OCI-LY1 (cell line): ENCODE results near the gene CRACR2B.

Experiments
- H2AFZ ChIP-seq: fragments of 200-600 bp; sonication (generic), shearing (Covaris generic); 2 replicates; pipeline ENCODE4 v1.6.0; 2014; ENCODE audit warnings: antibody characterized with exemption, mild to moderate bottlenecking, low read length
- H3F3A ChIP-seq: fragments of 200-600 bp; sonication (generic), shearing (Covaris generic); 2 replicates; pipeline ENCODE4 v1.6.0; 2014; ENCODE audit warnings: mild to moderate bottlenecking, antibody characterized with exemption, low read length, moderate library complexity; ENCODE audit not compliant: insufficient read depth
- H3K27ac ChIP-seq: fragments of 200-600 bp; sonication (generic); 2 replicates; pipeline ENCODE4 v1.5.1; 2014; ENCODE audit warnings: low read length, mixed run types, mild to moderate bottlenecking, low read depth; ENCODE audit not compliant: poor library complexity, severe bottlenecking
- H3K27me3 ChIP-seq: fragments of 200-600 bp; sonication (generic); 2 replicates; pipeline ENCODE4 v1.6.0; 2014; ENCODE audit warnings: antibody characterized with exemption, mild to moderate bottlenecking, low read length, moderate library complexity; ENCODE audit not compliant: insufficient read depth
- H3K36me3 ChIP-seq: fragments of 200-600 bp; sonication (generic); 2 replicates; pipeline ENCODE4 v1.6.1; 2014; ENCODE audit warnings: mild to moderate bottlenecking, antibody characterized with exemption, low read length, moderate library complexity, mixed read lengths; ENCODE audit not compliant: insufficient read depth
- H3K4me1 ChIP-seq: fragments of 200-600 bp; sonication (generic); 2 replicates; pipeline ENCODE4 v1.5.1; 2014; ENCODE audit warnings: mild to moderate bottlenecking, low read length, moderate library complexity; ENCODE audit not compliant: insufficient read depth, severe bottlenecking
- H3K4me2 ChIP-seq: fragments of 200-600 bp; sonication (generic), shearing (Covaris generic); 2 replicates; pipeline ENCODE4 v1.6.1; 2014; ENCODE audit warnings: low read length
- H3K4me3 ChIP-seq: fragments of 200-600 bp; sonication (generic); 2 replicates; pipeline ENCODE4 v1.5.1; 2014; ENCODE audit warnings: low read length, low read depth, mild to moderate bottlenecking, mixed read lengths; ENCODE audit not compliant: poor library complexity, severe bottlenecking
- H3K79me2 ChIP-seq: fragments of 200-600 bp; shearing (Covaris generic); 2 replicates; pipeline ENCODE4 v1.6.1; 2016; ENCODE audit warnings: mixed run types, low read length, mixed read lengths; ENCODE audit not compliant: insufficient read depth
- H3K9ac ChIP-seq: fragments of 200-600 bp; sonication (generic), shearing (Covaris generic); 2 replicates; pipeline ENCODE4 v1.6.1; 2014; ENCODE audit warnings: mild to moderate bottlenecking, low read length, mixed read lengths
- H3K9me2 ChIP-seq: fragments of 200-600 bp; sonication (generic), shearing (Covaris generic); 2 replicates; pipeline ENCODE4 v1.6.1; 2014; ENCODE audit warnings: low read depth, mild to moderate bottlenecking, low read length, mixed read lengths
- H3K9me3 ChIP-seq: fragments of 200-600 bp; shearing (Covaris generic); 2 replicates; pipeline ENCODE4 v1.6.1; 2014; ENCODE audit warnings: low read length, mixed read lengths
- H4K20me1 ChIP-seq: fragments of 200-600 bp; sonication (generic), shearing (Covaris generic); 2 replicates; pipeline ENCODE4 v1.6.0; 2016; ENCODE audit warnings: mild to moderate bottlenecking, low read length; ENCODE audit not compliant: insufficient read depth
- EZH2 ChIP-seq: fragments of 200-600 bp; sonication (generic), shearing (Covaris generic); IDR thresholded peaks from 2 replicates; pipeline ENCODE4 v1.8.0; 2017; ENCODE audit warnings: borderline replicate concordance, mixed run types, mild to moderate bottlenecking, antibody characterized with exemption, low read length, moderate library complexity, mixed read lengths
- TF ChIP-seq, protein P1 (sequence below): fragments of 200-600 bp; sonication (generic), shearing (Covaris generic); IDR thresholded peaks from 2 replicates; pipeline ENCODE4 v1.5.1; 2017; ENCODE audit warnings: mild to moderate bottlenecking, antibody characterized with exemption, low read length, moderate library complexity, mixed read lengths

The CRACR2B gene

DNA sequence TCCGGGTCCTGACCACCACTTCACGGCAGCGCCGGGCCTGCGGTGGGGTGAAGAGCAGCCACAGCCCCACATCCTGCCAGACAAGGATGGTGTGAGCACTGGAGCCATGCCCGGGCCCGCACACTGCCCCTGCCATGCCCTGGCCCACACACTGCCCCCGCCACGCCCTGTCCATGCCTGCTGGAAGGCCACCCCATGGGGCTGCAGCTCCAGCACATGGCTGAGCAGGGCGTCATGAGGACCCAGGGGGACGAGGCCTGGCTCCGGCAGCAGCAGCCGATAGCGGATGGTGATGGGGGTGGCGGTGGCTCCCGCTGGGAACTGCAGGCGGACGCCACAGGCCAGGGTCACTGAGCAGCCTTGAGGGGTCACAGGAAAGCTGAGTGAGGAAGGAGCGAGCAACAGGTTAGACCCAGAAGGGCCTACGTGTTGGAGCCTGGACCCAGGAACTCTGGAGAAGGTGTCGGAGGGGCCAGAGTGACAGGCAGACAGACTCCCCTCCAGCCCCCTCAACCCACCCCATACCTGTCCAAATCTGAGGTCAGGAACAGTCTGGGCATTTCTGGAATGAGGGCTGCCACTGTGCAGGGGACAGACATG, 25.6 kb upstream of the CRACR2B start:
- H3K27me3 ChIP-seq, result no peaks in the 10 kb centered on the region
- H3K36me3 ChIP-seq, result peaks cover 38% of the 10 kb centered on the region
- no peak for TF ChIP-seq EZH2
- TF ChIP-seq, protein P1, sequence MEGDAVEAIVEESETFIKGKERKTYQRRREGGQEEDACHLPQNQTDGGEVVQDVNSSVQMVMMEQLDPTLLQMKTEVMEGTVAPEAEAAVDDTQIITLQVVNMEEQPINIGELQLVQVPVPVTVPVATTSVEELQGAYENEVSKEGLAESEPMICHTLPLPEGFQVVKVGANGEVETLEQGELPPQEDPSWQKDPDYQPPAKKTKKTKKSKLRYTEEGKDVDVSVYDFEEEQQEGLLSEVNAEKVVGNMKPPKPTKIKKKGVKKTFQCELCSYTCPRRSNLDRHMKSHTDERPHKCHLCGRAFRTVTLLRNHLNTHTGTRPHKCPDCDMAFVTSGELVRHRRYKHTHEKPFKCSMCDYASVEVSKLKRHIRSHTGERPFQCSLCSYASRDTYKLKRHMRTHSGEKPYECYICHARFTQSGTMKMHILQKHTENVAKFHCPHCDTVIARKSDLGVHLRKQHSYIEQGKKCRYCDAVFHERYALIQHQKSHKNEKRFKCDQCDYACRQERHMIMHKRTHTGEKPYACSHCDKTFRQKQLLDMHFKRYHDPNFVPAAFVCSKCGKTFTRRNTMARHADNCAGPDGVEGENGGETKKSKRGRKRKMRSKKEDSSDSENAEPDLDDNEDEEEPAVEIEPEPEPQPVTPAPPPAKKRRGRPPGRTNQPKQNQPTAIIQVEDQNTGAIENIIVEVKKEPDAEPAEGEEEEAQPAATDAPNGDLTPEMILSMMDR, result no peak
- H3K79me2 ChIP-seq, result no peaks in the 10 kb centered on the region
- no peaks in the 10 kb centered on the region for H3K9me2 ChIP-seq
- no peaks in the 10 kb centered on the region for H3K9me3 ChIP-seq
- H3K4me2 ChIP-seq, result no peak overlapping the region
- H4K20me1 ChIP-seq, result no peaks in the 10 kb centered on the region
- H3K4me1 ChIP-seq, result peaks cover 28% of the 10 kb centered on the region
- H2AFZ ChIP-seq, result no peak overlapping the region
- H3K27ac ChIP-seq, result no peak overlapping the region
- no peaks in the 10 kb centered on the region for H3F3A ChIP-seq
- H3K9ac ChIP-seq, result no peak overlapping the region
- no peak overlapping the region for H3K4me3 ChIP-seq

DNA sequence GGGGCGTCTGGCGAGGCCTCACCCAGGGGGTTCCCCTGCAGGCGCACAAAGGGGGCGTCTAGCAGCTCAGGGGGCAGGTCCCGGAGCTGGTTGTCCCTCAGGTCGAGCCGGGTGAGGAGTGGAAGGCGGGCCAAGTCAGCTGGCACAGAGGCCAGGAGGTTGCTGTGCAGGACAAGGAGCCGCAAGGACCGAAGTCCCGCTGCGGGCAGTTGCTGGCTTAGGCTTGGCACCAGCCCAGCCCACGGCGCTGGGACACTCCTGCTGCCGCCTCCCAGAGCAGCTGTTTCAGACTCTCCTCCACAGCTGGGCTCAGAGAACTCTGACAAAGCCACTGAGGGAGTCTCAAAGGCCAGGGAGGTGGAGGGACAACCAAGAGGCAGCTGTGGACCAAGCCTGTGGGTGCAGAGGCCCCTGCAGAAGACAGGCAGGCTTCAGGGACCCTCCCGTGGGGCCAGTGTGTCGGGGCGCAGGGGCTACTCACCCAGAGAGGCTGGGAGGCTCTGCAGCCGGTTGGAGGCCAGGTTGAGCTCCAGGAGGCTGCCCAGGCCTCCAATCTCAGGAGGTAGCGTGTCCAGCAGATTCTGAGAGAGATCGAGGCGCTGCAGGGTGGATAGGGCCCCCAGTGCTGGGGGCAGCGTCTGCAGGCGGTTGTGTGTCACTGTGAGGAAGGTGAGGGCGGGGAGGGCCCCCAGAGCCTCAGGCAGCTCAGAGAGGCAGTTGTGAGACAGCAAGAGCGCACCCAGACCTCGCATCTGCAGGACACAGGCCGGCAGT, 24.8 kb upstream of the CRACR2B start:
- Histone ChIP-seq H3K36me3 (peaks cover 38% of the 10 kb centered on the region), H3K9me2 (no peaks in the 10 kb centered on the region), H3K9ac (peak overlapping the region; percentile 87; the same call in 1 of the 2 replicates), H3K27me3 (no peaks in the 10 kb centered on the region), H4K20me1 (no peaks in the 10 kb centered on the region), H3K4me2 (peak overlapping the region; percentile 87; the same call in 1 of the 2 replicates), H3K4me3 (peak overlapping the region; percentile 72), H3K79me2 (no peaks in the 10 kb centered on the region), H2AFZ (no peak overlapping the region), H3K4me1 (peaks cover 31% of the 10 kb centered on the region), H3F3A (no peaks in the 10 kb centered on the region), H3K27ac (no peak overlapping the region), H3K9me3 (no peaks in the 10 kb centered on the region)
- TF ChIP-seq, protein P1, result no peak
- TF ChIP-seq EZH2, result no peak

DNA sequence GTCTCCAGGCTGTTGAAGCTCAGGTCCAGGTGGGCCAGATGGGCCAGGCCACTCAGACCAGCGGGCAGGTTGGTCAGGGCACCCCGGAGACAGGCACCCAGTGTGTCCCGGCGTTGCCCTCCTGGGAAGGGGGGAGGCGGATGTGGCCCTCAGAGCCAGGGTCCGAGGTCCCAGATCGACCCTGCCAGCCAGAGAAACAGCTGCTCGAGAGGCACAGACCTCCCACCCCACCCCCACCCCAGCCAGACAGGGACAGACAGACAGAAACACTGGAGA, 24.3 kb upstream of the CRACR2B start:
- Histone ChIP-seq H3K27me3 (no peaks in the 10 kb centered on the region), H3K4me3 (peak overlapping the region; percentile 72), H3K79me2 (no peaks in the 10 kb centered on the region), H3K27ac (no peak overlapping the region), H3K9me2 (no peaks in the 10 kb centered on the region), H4K20me1 (no peaks in the 10 kb centered on the region), H3F3A (no peaks in the 10 kb centered on the region), H2AFZ (no peak overlapping the region), H3K9ac (peak overlapping the region; percentile 87; the same call in 1 of the 2 replicates), H3K36me3 (peaks cover 38% of the 10 kb centered on the region), H3K9me3 (no peaks in the 10 kb centered on the region), H3K4me1 (peaks cover 36% of the 10 kb centered on the region), H3K4me2 (peak overlapping the region; percentile 87)
- TF ChIP-seq EZH2, result no peak
- TF ChIP-seq, protein P1, result no peak
